Measurements from ENCODE around the gene USP5. TPM values are rescaled to one million over a fixed set of nuclear protein-coding genes. Genes with fewer than 3 reads are reported as not detected.

Gene USP5
- total and polyA plus RNA-seq, 2 donors (not counting 3 experiments of a cell fraction or from before 2014, with no cell fraction given), result 68.9 to 135 TPM

GRCh38 chr12:6834254-6834653 lies 17.7 kb upstream of the USP5 start:
- no peak for FAIRE-seq
- no TSS peak for BruUV-seq (replicated peaks)
- Histone ChIP-seq H3K4me2 (ENCODE audit: insufficient read depth, low read length) (no peak overlapping the region), H3K36me3 (ENCODE audit: control insufficient read depth in 2 of 2, extremely low read depth in 1 of 2, insufficient read depth in 2 of 2, low read length in 2 of 2) (peaks cover 3 to 45% of the 10 kb centered on the region in 2 experiments), H3K9me1 (replicated peaks; ENCODE audit: control insufficient read depth, extremely low read depth, insufficient read depth, low read length) (no peaks in the 10 kb centered on the region), H3K4me1 (ENCODE audit: control insufficient read depth, extremely low read depth, insufficient read depth, low read length) (peaks cover 9% of the 10 kb centered on the region), H3K4me3 (replicated peaks in 1 of 3; ENCODE audit: insufficient read depth in 1 of 3, low read depth in 1 of 3, low read length in 3 of 3) (no peak overlapping the region), H4K20me1 (replicated peaks; ENCODE audit: control insufficient read depth, extremely low read depth, insufficient read depth, low read length) (no peaks in the 10 kb centered on the region), H2AFZ (ENCODE audit: low read depth, low read length) (no peak overlapping the region), H3K27ac (ENCODE audit: insufficient read depth, low read depth, low read length) (no peak overlapping the region), H3K9ac (replicated peaks; ENCODE audit: extremely low read depth, insufficient read depth, low read length) (no peak overlapping the region), H3K27me3 (ENCODE audit: control insufficient read depth in 2 of 2, insufficient read depth in 2 of 2, low read length in 2 of 2) (no peaks in the 10 kb centered on the region), H3K9me3 (replicated peaks; ENCODE audit: control insufficient read depth, insufficient read depth, low read length) (no peaks in the 10 kb centered on the region), H3K79me2 (ENCODE audit: control insufficient read depth, insufficient read depth, low read length) (peaks cover 15% of the 10 kb centered on the region)
- DNase-seq (ENCODE audit: low read depth, low spot score), result no peak
- TF ChIP-seq POLR2A (IDR thresholded peaks at IDR 0.05; ENCODE audit: low read depth, low read length) (no peak), MAX (IDR thresholded peaks at IDR 0.05; ENCODE audit: insufficient read depth, insufficient read length) (no peak), GATA2 (IDR thresholded peaks at IDR 0.05; ENCODE audit: insufficient read depth, insufficient read length, low read depth, low read length) (no peak), CTCF (IDR thresholded peaks at IDR 0.05; ENCODE audit: extremely low read depth in 1 of 2, insufficient read depth in 1 of 2, low read depth in 1 of 2, low read length in 2 of 2) (no peak), JUN (IDR thresholded peaks at IDR 0.05; ENCODE audit: borderline replicate concordance, insufficient read depth, insufficient read length, low read depth) (no peak), FOS (IDR thresholded peaks at IDR 0.05; ENCODE audit: borderline replicate concordance, insufficient read depth, low read length) (no peak), EZH2 (IDR thresholded peaks at IDR 0.05; ENCODE audit: borderline replicate concordance, low read depth, low read length, severe bottlenecking) (no peak), POLR2AphosphoS5 (IDR thresholded peaks at IDR 0.05; ENCODE audit: insufficient read depth, low read depth, low read length) (no peak), MYC (IDR thresholded peaks at IDR 0.05; ENCODE audit: low read depth, low read length) (no peak)
- intact Hi-C loops (cut with micrococcal nuclease), result loop anchor here (2.0 kb wide), 1 partner anchor 17 kb away; the partner anchor contains the start of gene CDCA3
- CTCF ChIA-PET, result interaction anchor here (0.5 to 2.9 kb wide), 8 partner anchors 9 to 219 kb away, joined by 3 to 17 read pairs (median 4); partner anchors contain the start of genes CDCA3, MLF2, PTMS and USP5
- dilution Hi-C loops (cut with MboI; ENCODE audit: extremely low pct_ligation_motif_present, low sequenced_read_pairs), result no loop called here
- POLR2A ChIA-PET, result interaction anchor here (1.0 kb wide), 1 partner anchor 33 kb away, joined by 3 read pairs; the partner anchor contains the start of gene TPI1
